NCI-H1436 (cell line): ENCODE data around the gene NCKAP5.

Experiments
- DNase-seq: peaks from one replicate; lab custom pipeline; 2025; lab: John Stamatoyannopoulos, UW

Gene NCKAP5

GRCh38 chr2:132984731-132985130 is 583.5 kb downstream of the NCKAP5 start:
- DNase-seq: no peak

- DNase-seq: no peak
Observed at GRCh38 chr2:132980304-132980703, 588.0 kb downstream of the NCKAP5 start.

GRCh38 chr2:132979339-132980093 is 588.7 kb downstream of the NCKAP5 start:
- no peak for DNase-seq

- DNase-seq: no peak
Observed at GRCh38 chr2:132978840-132979239, 589.4 kb downstream of the NCKAP5 start.

- no peak for DNase-seq
Observed at GRCh38 chr2:132977812-132978529, 590.3 kb downstream of the NCKAP5 start.

- DNase-seq: no peak
Observed at GRCh38 chr2:132975193-132976105, 592.8 kb downstream of the NCKAP5 start.

- no peak for DNase-seq
Observed at GRCh38 chr2:132974467-132975095, 593.7 kb downstream of the NCKAP5 start.

- no peak for DNase-seq
Observed at GRCh38 chr2:132971310-132972061, 596.8 kb downstream of the NCKAP5 start.

GRCh38 chr2:132969371-132969985 is 598.8 kb downstream of the NCKAP5 start:
- DNase-seq: no peak

- DNase-seq: no peak
Observed at GRCh38 chr2:132965460-132965859, 602.8 kb downstream of the NCKAP5 start.

- DNase-seq: no peak
Observed at GRCh38 chr2:132963161-132963560, 605.1 kb downstream of the NCKAP5 start.

GRCh38 chr2:132958887-132959286 is 609.4 kb downstream of the NCKAP5 start:
- no peak for DNase-seq

GRCh38 chr2:132955871-132956615 is 612.2 kb downstream of the NCKAP5 start:
- DNase-seq: no peak

- no peak for DNase-seq
Observed at GRCh38 chr2:132953771-132954170, 614.5 kb downstream of the NCKAP5 start.

GRCh38 chr2:132951008-132951714 is 617.1 kb downstream of the NCKAP5 start:
- no peak for DNase-seq

- DNase-seq: no peak
Observed at GRCh38 chr2:132949108-132949507, 619.2 kb downstream of the NCKAP5 start.

GRCh38 chr2:132948211-132948610 is 620.1 kb downstream of the NCKAP5 start:
- no peak for DNase-seq

GRCh38 chr2:132943829-132944228 is 624.4 kb downstream of the NCKAP5 start:
- DNase-seq: no peak

GRCh38 chr2:132941296-132942020 is 626.8 kb downstream of the NCKAP5 start:
- no peak for DNase-seq
